Liver (tissue), 9 donors: ENCODE data around the gene TERC. TPM values are rescaled to one million over a fixed set of nuclear protein-coding genes. Genes with fewer than 3 reads are reported as not detected.
A peak's percentile ranks its signal among the peaks of the same experiment; 100 is the strongest.

Experiments
- DNase-seq: peaks from one replicate; pipeline ENCODE4 v3.0.0-alpha.2; 2017; ENCODE audit warnings: low spot score
- H3K27ac ChIP-seq, 2 donors: one replicate each; pipeline ENCODE4 v1.7.0; 2013; ENCODE audit warnings: inconsistent platforms in 2 of 2, low read length in 2 of 2, control low read depth in 1 of 2, low read depth in 1 of 2, mild to moderate bottlenecking in 1 of 2
- H3K27me3 ChIP-seq, 4 donors: one replicate each; pipeline versions ENCODE4 v1.6.1 to v1.7.0; 2013; ENCODE audit warnings: low read length in 3 of 4, inconsistent platforms in 1 of 4, mild to moderate bottlenecking in 1 of 4, moderate library complexity in 1 of 4; ENCODE audit not compliant: control insufficient read depth in 4 of 4, insufficient read depth in 4 of 4
- H3K36me3 ChIP-seq, 4 donors: one replicate each; pipeline versions ENCODE4 v1.6.1 to v1.7.0; 2013; ENCODE audit warnings: low read length in 3 of 4, mild to moderate bottlenecking in 3 of 4, low read depth in 1 of 4, moderate library complexity in 1 of 4; ENCODE audit not compliant: control insufficient read depth in 4 of 4, insufficient read depth in 3 of 4
- H3K4me1 ChIP-seq, 4 donors: one replicate each; pipeline versions ENCODE4 v1.6.1 to v1.7.0; 2013; ENCODE audit warnings: low read length in 3 of 4, mild to moderate bottlenecking in 3 of 4, moderate library complexity in 1 of 4; ENCODE audit not compliant: control insufficient read depth in 4 of 4, insufficient read depth in 4 of 4
- H3K4me3 ChIP-seq, 3 donors: one replicate each; pipeline versions ENCODE4 v1.6.1 to v1.7.0; 2013; ENCODE audit warnings: low read length in 3 of 3, control low read depth in 1 of 3, low read depth in 1 of 3, mild to moderate bottlenecking in 1 of 3
- H3K9ac ChIP-seq, 2 donors: one replicate each; pipeline ENCODE4 v1.7.0; 2013; ENCODE audit warnings: low read length in 2 of 2, mild to moderate bottlenecking in 2 of 2, moderate library complexity in 2 of 2, control low read depth in 1 of 2, low read depth in 1 of 2
- H3K9me3 ChIP-seq, 4 donors: one replicate each; pipeline versions ENCODE4 v1.6.1 to v1.7.0; 2013; ENCODE audit warnings: low read length in 3 of 4; ENCODE audit not compliant: control insufficient read depth in 4 of 4
- ATF3 ChIP-seq: IDR thresholded peaks from 2 replicates; pipeline ENCODE4 v1.6.1; 2016; ENCODE audit warnings: antibody characterized with exemption
- CTCF ChIP-seq: fragments of 150-350 bp; IDR thresholded peaks from 2 replicates; pipeline ENCODE4 v1.5.1; 2017; ENCODE audit warnings: improper control_type of control experiment, low read depth, low read length; ENCODE audit not compliant: missing input control
- EGR1 ChIP-seq, 2 donors: IDR thresholded peaks; 2 replicates each; pipeline ENCODE4 v1.6.1; 2016 to 2018; ENCODE audit warnings: antibody characterized with exemption in 2 of 2, low read depth in 2 of 2
- FOXA1 ChIP-seq: IDR thresholded peaks from 2 replicates; pipeline ENCODE4 v1.6.1; 2016; ENCODE audit warnings: antibody characterized with exemption
- FOXA2 ChIP-seq: IDR thresholded peaks from 2 replicates; pipeline ENCODE4 v1.6.1; 2016; ENCODE audit warnings: antibody characterized with exemption
- GABPA ChIP-seq, 2 donors: IDR thresholded peaks in 1 of 2; conservative IDR thresholded peaks in 1 of 2; 2 replicates each; pipeline ENCODE4 v1.6.1; 2016; ENCODE audit warnings: antibody characterized with exemption in 2 of 2, mild to moderate bottlenecking in 1 of 2, moderate library complexity in 1 of 2
- HNF4A ChIP-seq, 2 donors: conservative IDR thresholded peaks; 2 replicates each; pipeline ENCODE4 v1.6.1; 2016; ENCODE audit warnings: antibody characterized with exemption in 2 of 2, mild to moderate bottlenecking in 2 of 2
- HNF4G ChIP-seq: IDR thresholded peaks from 2 replicates; pipeline ENCODE4 v1.6.1; 2016; ENCODE audit warnings: antibody characterized with exemption
- JUND ChIP-seq, 2 donors: IDR thresholded peaks; 2 replicates each; pipeline ENCODE4 v1.6.1; 2016; ENCODE audit warnings: antibody characterized with exemption in 2 of 2
- MAX ChIP-seq: IDR thresholded peaks from 2 replicates; pipeline ENCODE4 v1.6.1; 2016; ENCODE audit warnings: antibody characterized with exemption
- NR2F2 ChIP-seq: IDR thresholded peaks from 2 replicates; pipeline ENCODE4 v1.6.1; 2016; ENCODE audit warnings: antibody characterized with exemption
- RAD21 ChIP-seq, 2 donors: IDR thresholded peaks; 2 replicates each; pipeline ENCODE4 v1.6.1; 2016; ENCODE audit warnings: antibody characterized with exemption in 2 of 2, mild to moderate bottlenecking in 2 of 2
- REST ChIP-seq: IDR thresholded peaks from 2 replicates; pipeline ENCODE4 v1.6.1; 2016; ENCODE audit warnings: antibody characterized with exemption, mild to moderate bottlenecking
- RXRA ChIP-seq, 2 donors: IDR thresholded peaks; 2 replicates each; pipeline ENCODE4 v1.6.1; 2017 to 2018; ENCODE audit warnings: antibody characterized with exemption in 2 of 2, mild to moderate bottlenecking in 1 of 2
- SP1 ChIP-seq: IDR thresholded peaks from 2 replicates; pipeline ENCODE4 v1.6.1; 2018; ENCODE audit warnings: antibody characterized with exemption, mild to moderate bottlenecking
- TAF1 ChIP-seq: conservative IDR thresholded peaks from 2 replicates; pipeline ENCODE4 v1.6.1; 2016; ENCODE audit warnings: antibody characterized with exemption, mild to moderate bottlenecking
- YY1 ChIP-seq: IDR thresholded peaks from 2 replicates; pipeline ENCODE4 v1.6.1; 2016; ENCODE audit warnings: antibody characterized with exemption, mild to moderate bottlenecking
- ZBTB33 ChIP-seq: IDR thresholded peaks from 2 replicates; pipeline ENCODE4 v1.6.1; 2016; ENCODE audit warnings: antibody characterized with exemption
- WGBS: extraction: QIAGEN DNeasy Blood & Tissue Kit; methylation state at CpG from one replicate; pipeline ENCODE4 v1.1.7; 2013; 5-methylcytosine and 5-hydroxymethylcytosine counted together
- polyA plus RNA-seq, 2 donors: library from polyadenylated mRNA; stranded (reverse) in 1 of 2; unstranded in 1 of 2; fragments of 200-250 nt in 1 of 2; fragments of >200 nt in 1 of 2; fragmentation: Nextera tagmentation in 1 of 2; extraction: Ambion mirVana in 1 of 2; gene quantifications; one replicate each; pipeline versions ENCODE4 v1.2.1 to v1.2.3, GENCODE V29; 2013 to 2015
- total RNA-seq, 2 donors: library from RNA; depleted of rRNA; stranded (reverse); fragments of >200 nt; gene quantifications; one replicate each; pipeline ENCODE4 v1.2.3, GENCODE V29; 2014
- donor health status: healthy.
- donor health status: healthy.
- donor health status: healthy.
- donor health status: healthy.
- donor health status: healthy.

The TERC gene
- total RNA-seq (100 to 1,000 TPM in 1 of 2 donors, 10 to 100 TPM in 1; 55.1 to 207 TPM), polyA plus RNA-seq (under 1 TPM in 1 of 2 donors, not detected in 1; 0.85 TPM)

DNA sequence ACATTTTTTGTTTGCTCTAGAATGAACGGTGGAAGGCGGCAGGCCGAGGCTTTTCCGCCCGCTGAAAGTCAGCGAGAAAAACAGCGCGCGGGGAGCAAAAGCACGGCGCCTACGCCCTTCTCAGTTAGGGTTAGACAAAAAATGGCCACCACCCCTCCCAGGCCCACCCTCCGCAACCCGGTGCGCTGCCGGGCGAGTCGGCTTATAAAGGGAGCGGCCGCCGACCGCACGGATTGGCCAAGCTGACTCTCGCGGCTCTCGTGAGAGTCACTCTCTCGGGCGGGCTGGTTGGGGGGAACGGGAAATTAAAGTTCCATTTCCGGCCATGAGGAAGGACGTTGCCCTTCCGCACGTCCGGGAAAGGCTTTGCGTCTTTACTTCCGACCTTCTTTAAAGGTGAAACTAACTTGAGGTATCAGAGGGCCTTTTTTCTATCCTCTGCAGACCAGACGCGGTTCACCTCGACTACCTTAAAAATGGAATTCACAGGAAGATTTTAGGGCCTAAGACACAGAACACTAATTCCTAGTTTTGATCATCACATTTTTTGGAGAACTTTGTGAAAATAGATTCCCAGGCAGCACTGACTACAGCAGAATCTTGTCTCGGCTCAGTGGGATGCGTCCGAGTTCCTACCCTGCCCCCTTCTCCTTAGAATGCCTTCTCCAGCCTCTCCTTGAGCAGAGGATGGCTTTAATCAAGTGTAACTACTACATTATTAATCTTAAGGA, at the start of gene TERC:
Gene TERC, minus strand, starts transcription at position 179 of the 731 bp plus-strand sequence.
- Histone ChIP-seq H3K4me3 (peak within 1 kb of the TSS; percentile 74 to 92 (median 78)), H3K4me1 (peaks cover 0 to 7% (median 3%) of the 10 kb centered on the region in 4 donors), H3K27me3 (no peaks in the 10 kb centered on the region), H3K36me3 (peaks cover 0 to 1% (median 0%) of the 10 kb centered on the region in 4 donors), H3K9me3 (no peaks in the 10 kb centered on the region), H3K9ac (peak within 1 kb of the TSS; percentile 49 to 92), H3K27ac (peak within 1 kb of the TSS; percentile 88 to 93)
- DNase-seq = peak; percentile 91
- WGBS = 7% methylated on average over 42 of the region's 42 CpGs
- peak; percentile 99 for TF ChIP-seq ZBTB33
- peak; percentile 65 for TF ChIP-seq REST
- TF ChIP-seq MAX = peak; percentile 99
- TF ChIP-seq GABPA (IDR thresholded peaks at IDR 0.05 in 1 of 2, conservative IDR thresholded peaks at IDR 0.05 in 1 of 2) = peak; percentile 76 to 92
- peak; percentile 74 for TF ChIP-seq NR2F2
- TF ChIP-seq RXRA (IDR thresholded peaks at IDR 0.05) = peak; percentile 65 to 75
- TF ChIP-seq RAD21 (IDR thresholded peaks at IDR 0.05) = no peak
- TF ChIP-seq FOXA1 = no peak
- TF ChIP-seq FOXA2 = no peak
- peak; percentile 95 for TF ChIP-seq YY1
- TF ChIP-seq ATF3 = no peak
- TF ChIP-seq CTCF = no peak
- TF ChIP-seq HNF4A (conservative IDR thresholded peaks at IDR 0.05) = peak; percentile 24 to 52
- no peak for TF ChIP-seq HNF4G
- TF ChIP-seq SP1 = peak; percentile 79
- TF ChIP-seq EGR1 (IDR thresholded peaks at IDR 0.05; ENCODE audit: low read depth in 2 of 2) = peak; percentile 94 to 97
- TF ChIP-seq JUND (IDR thresholded peaks at IDR 0.05) = peak; percentile 12 to 64
- peak; percentile 88 for TF ChIP-seq TAF1
